ENCODE data around the gene ALPK1.

The ALPK1 gene

GRCh38 chr4:112358415-112358814 lies 61.2 kb downstream of the ALPK1 start:
- H3K4me2 ChIP-seq (ENCODE audit: low read length): no peak overlapping the region
- H2AFZ ChIP-seq: no peak overlapping the region
- H3K4me1 ChIP-seq: no peaks in the 10 kb centered on the region
- no peak overlapping the region for H3K27ac ChIP-seq
- no peaks in the 10 kb centered on the region for H3K9me3 ChIP-seq (ENCODE audit: control insufficient read depth, low read length)
- H3K4me3 ChIP-seq (ENCODE audit: low read depth, low read length): no peak overlapping the region
- H3K9ac ChIP-seq: no peak overlapping the region
- no peaks in the 10 kb centered on the region for H3K36me3 ChIP-seq (ENCODE audit: control insufficient read depth, insufficient read depth, low read length)
- TF ChIP-seq CTCF (IDR thresholded peaks at IDR 0.05): no peak
- H3K27me3 ChIP-seq (ENCODE audit: control insufficient read depth, insufficient read depth, low read length): no peaks in the 10 kb centered on the region
- no peaks in the 10 kb centered on the region for H3K79me2 ChIP-seq

- H3K9ac ChIP-seq: no peak overlapping the region
- TF ChIP-seq CTCF (IDR thresholded peaks at IDR 0.05): no peak
- no peak overlapping the region for H3K4me3 ChIP-seq (ENCODE audit: low read depth, low read length)
- H3K9me3 ChIP-seq (ENCODE audit: control insufficient read depth, low read length): no peaks in the 10 kb centered on the region
- H3K4me1 ChIP-seq: no peaks in the 10 kb centered on the region
- H3K4me2 ChIP-seq (ENCODE audit: low read length): no peak overlapping the region
- no peaks in the 10 kb centered on the region for H3K27me3 ChIP-seq (ENCODE audit: control insufficient read depth, insufficient read depth, low read length)
- no peaks in the 10 kb centered on the region for H3K79me2 ChIP-seq
- H3K36me3 ChIP-seq (ENCODE audit: control insufficient read depth, insufficient read depth, low read length): no peaks in the 10 kb centered on the region
- H2AFZ ChIP-seq: no peak overlapping the region
- H3K27ac ChIP-seq: no peak overlapping the region
Observed at GRCh38 chr4:112358952-112359749, 62.0 kb downstream of the ALPK1 start.

GRCh38 chr4:112361181-112361791 lies 64.1 kb downstream of the ALPK1 start:
- TF ChIP-seq CTCF (IDR thresholded peaks at IDR 0.05): no peak
- no peaks in the 10 kb centered on the region for H3K79me2 ChIP-seq
- H3K27ac ChIP-seq: no peak overlapping the region
- no peaks in the 10 kb centered on the region for H3K4me1 ChIP-seq
- no peaks in the 10 kb centered on the region for H3K36me3 ChIP-seq (ENCODE audit: control insufficient read depth, insufficient read depth, low read length)
- no peaks in the 10 kb centered on the region for H3K9me3 ChIP-seq (ENCODE audit: control insufficient read depth, low read length)
- H3K4me3 ChIP-seq (ENCODE audit: low read depth, low read length): no peak overlapping the region
- H2AFZ ChIP-seq: no peak overlapping the region
- no peak overlapping the region for H3K9ac ChIP-seq
- H3K27me3 ChIP-seq (ENCODE audit: control insufficient read depth, insufficient read depth, low read length): no peaks in the 10 kb centered on the region
- H3K4me2 ChIP-seq (ENCODE audit: low read length): no peak overlapping the region

GRCh38 chr4:112370466-112370865 lies 73.3 kb downstream of the ALPK1 start:
- Histone ChIP-seq H3K27me3 (ENCODE audit: control insufficient read depth, insufficient read depth, low read length) (no peaks in the 10 kb centered on the region), H3K27ac (no peak overlapping the region), H3K36me3 (ENCODE audit: control insufficient read depth, insufficient read depth, low read length) (no peaks in the 10 kb centered on the region), H3K4me1 (no peaks in the 10 kb centered on the region), H3K9me3 (ENCODE audit: control insufficient read depth, low read length) (no peaks in the 10 kb centered on the region), H3K79me2 (no peaks in the 10 kb centered on the region), H3K9ac (no peak overlapping the region), H3K4me2 (ENCODE audit: low read length) (no peak overlapping the region), H3K4me3 (ENCODE audit: low read depth, low read length) (no peak overlapping the region), H2AFZ (no peak overlapping the region)
- TF ChIP-seq CTCF (IDR thresholded peaks at IDR 0.05): no peak

All from parathyroid adenoma (tissue), 2 donors.